Measurements from ENCODE around the gene SLC35A2. TPM values are rescaled to one million over a fixed set of nuclear protein-coding genes. Genes with fewer than 3 reads are reported as not detected.

SLC35A2 gene
- total and polyA plus RNA-seq, 2 of the 4 experiments (the other 2 are of a cell fraction) = 10.8 to 48.3 TPM

- dilution Hi-C loops (cut with HindIII; ENCODE audit: low sequenced_read_pairs, unreplicated experiment) = no loop called here
- no peak for TF ChIP-seq CTCF (conservative IDR thresholded peaks at IDR 0.05; ENCODE audit: low read depth, low read length)
- no peak for TF ChIP-seq BHLHE40 (IDR thresholded peaks at IDR 0.05; ENCODE audit: low read depth, low read length)
- TF ChIP-seq USF2 (IDR thresholded peaks at IDR 0.05; ENCODE audit: low read depth, low read length) = no peak
- no peak for TF ChIP-seq RAD21 (IDR thresholded peaks at IDR 0.05; ENCODE audit: low read length)
- no peak for TF ChIP-seq RCOR1 (IDR thresholded peaks at IDR 0.05; ENCODE audit: insufficient replicate concordance, low read length)
- no peak for TF ChIP-seq FOS (IDR thresholded peaks at IDR 0.05; ENCODE audit: low read depth, low read length)
- no peak for TF ChIP-seq NFE2L2 (IDR thresholded peaks at IDR 0.05; ENCODE audit: low read depth, low read length)
Measured at GRCh38 chrX:48894891-48895290, 16.6 kb downstream of the SLC35A2 start.

More at GRCh38 chrX:48894891-48895290, 16.6 kb downstream of the SLC35A2 start:
- intact Hi-C loops (cut with micrococcal nuclease) (no loop called here), in situ Hi-C loops (cut with MboI; ENCODE audit: low sequenced_read_pairs) (no loop called here)
- Histone ChIP-seq H3K9ac (ENCODE audit: low read depth, low read length) (no peak overlapping the region), H2AK5ac (ENCODE audit: low read depth, low read length) (no peak overlapping the region), H2AK9ac (replicated peaks; ENCODE audit: low read depth, low read length, poor library complexity) (no peak overlapping the region), H3K14ac (replicated peaks; ENCODE audit: low read depth, low read length) (no peak overlapping the region), H4K5ac (ENCODE audit: low read depth, low read length) (no peak overlapping the region), H3K4me2 (ENCODE audit: low read depth, low read length) (no peak overlapping the region), H2BK15ac (ENCODE audit: low read depth, low read length) (no peak overlapping the region), H3K9me3 (ENCODE audit: control insufficient read depth, insufficient read depth, low read length) (no peaks in the 10 kb centered on the region), H4K20me1 (ENCODE audit: insufficient read depth, low read length) (peaks cover 6% of the 10 kb centered on the region; the same call in 1 of the 2 replicates), H3K79me1 (ENCODE audit: low read depth in 1 of 2, low read length in 2 of 2) (peaks cover 6 to 22% of the 10 kb centered on the region in 2 experiments), H3K36me3 (ENCODE audit: control insufficient read depth, insufficient read depth, low read length) (no peaks in the 10 kb centered on the region), H2BK120ac (ENCODE audit: low read depth, low read length) (no peak overlapping the region), H4K91ac (ENCODE audit: insufficient read depth, low read depth, low read length) (no peak overlapping the region), H3K4ac (ENCODE audit: low read depth, low read length) (no peak overlapping the region), H2BK5ac (ENCODE audit: low read depth, low read length, poor library complexity, severe bottlenecking) (no peak overlapping the region), H3K27me3 (ENCODE audit: control insufficient read depth, insufficient read depth, low read length) (no peaks in the 10 kb centered on the region), H3K27ac (ENCODE audit: insufficient read depth, low read length) (no peak overlapping the region), H3K18ac (ENCODE audit: low read depth, low read length) (no peak overlapping the region), H3K23ac (ENCODE audit: low read depth, low read length) (no peak overlapping the region), H2BK20ac (ENCODE audit: low read depth, low read length) (no peak overlapping the region), H3K4me1 (ENCODE audit: control insufficient read depth, insufficient read depth, low read length) (0 out of 2 replicates have a peak, but pooled peaks cover 2% of the 10 kb centered on the region), H4K8ac (ENCODE audit: low read depth in 2 of 2, low read length in 2 of 2) (no peak overlapping the region), H3K9me1 (ENCODE audit: insufficient read depth, low read length) (0 out of 2 replicates have a peak, but pooled peaks cover 7% of the 10 kb centered on the region), H3K4me3 (ENCODE audit: insufficient read depth, low read depth, low read length) (no peak overlapping the region), H3K56ac (ENCODE audit: extremely low read depth, insufficient read depth, low read length) (no peak overlapping the region), H2AFZ (replicated peaks; ENCODE audit: low read length, poor library complexity) (no peak overlapping the region)
- ATAC-seq (ENCODE audit: low read depth) (no peak), DNase-seq (no peak)
- 60% methylated on average over 1 of the region's 6 CpGs; no CpG with 5 or more reads in 1 of the 2 experiments for WGBS, 2 experiments (ENCODE audit: extremely low coverage in 2 of 2, insufficient read length in 1 of 2)
- ChIA-PET POLR2A (ENCODE audit: unreplicated experiment) (no interaction called here), CTCF (no interaction called here)
- no TSS peak for BruUV-seq (replicated peaks)

Data from IMR-90 (cell line).